GM19238 (cell line): ENCODE measurements around the gene SYNE1.
"Not testable (repeated sequence)": the region's sequence is repeated elsewhere in the genome, so short reads cannot be mapped to it uniquely, and the experiment has no call there.

ENCODE experiments used
- DNase-seq: peaks from one replicate; pipeline ENCODE4 v3.0.0; 2011; ENCODE audit warnings: low spot score; ENCODE audit not compliant: insufficient read length

The SYNE1 gene

GRCh38 chr6:152378169-152378568 is 259.0 kb downstream of the SYNE1 start:
- DNase-seq = no peak

GRCh38 chr6:152375197-152375596 is 262.0 kb downstream of the SYNE1 start:
- no peak for DNase-seq

- DNase-seq = no peak
These were observed 264.2 kb downstream of the SYNE1 start for GRCh38 chr6:152372945-152373344.

GRCh38 chr6:152371775-152372174 is 265.4 kb downstream of the SYNE1 start:
- DNase-seq = no peak

- DNase-seq = no peak
These were observed 268.2 kb downstream of the SYNE1 start for GRCh38 chr6:152368751-152369624.

- DNase-seq = no peak
These were observed 272.3 kb downstream of the SYNE1 start for GRCh38 chr6:152364866-152365265.

GRCh38 chr6:152360034-152360433 is 277.1 kb downstream of the SYNE1 start:
- DNase-seq = no peak

GRCh38 chr6:152356662-152357061 is 280.5 kb downstream of the SYNE1 start:
- DNase-seq = peak; percentile 13

- no peak for DNase-seq
These were observed 281.1 kb downstream of the SYNE1 start for GRCh38 chr6:152356016-152356415.

GRCh38 chr6:152355166-152355565 is 282.0 kb downstream of the SYNE1 start:
- no peak for DNase-seq

- no peak for DNase-seq
These were observed 283.7 kb downstream of the SYNE1 start for GRCh38 chr6:152353440-152353839.

- no peak for DNase-seq
These were observed 285.4 kb downstream of the SYNE1 start for GRCh38 chr6:152351742-152352141.

GRCh38 chr6:152351110-152351509 is 286.1 kb downstream of the SYNE1 start:
- DNase-seq = no peak

- no peak for DNase-seq
These were observed 289.0 kb downstream of the SYNE1 start for GRCh38 chr6:152348116-152348515.

- no peak for DNase-seq
These were observed 293.3 kb downstream of the SYNE1 start for GRCh38 chr6:152343735-152344360.

- DNase-seq = no peak
These were observed 295.6 kb downstream of the SYNE1 start for GRCh38 chr6:152341596-152341995.

GRCh38 chr6:152338335-152339125 is 298.6 kb downstream of the SYNE1 start:
- no peak for DNase-seq

- no peak for DNase-seq
These were observed 302.6 kb downstream of the SYNE1 start for GRCh38 chr6:152334555-152334954.

GRCh38 chr6:152330961-152331360 is 306.2 kb downstream of the SYNE1 start:
- DNase-seq = no peak

GRCh38 chr6:152329638-152330448 is 307.3 kb downstream of the SYNE1 start:
- no peak for DNase-seq

GRCh38 chr6:152328200-152328599 is 309.0 kb downstream of the SYNE1 start:
- DNase-seq = not testable (repeated sequence)
